Fibroblast of mammary gland (primary cell): ENCODE results near the gene FILIP1L.

Experiments used
- DNase-seq: peaks from one replicate; pipeline ENCODE4 v3.0.0-alpha.2; 2010; ENCODE audit warnings: low read depth
- H3K4me3 ChIP-seq: 2 replicates; pipeline ENCODE4 v1.5.1; 2011; ENCODE audit warnings: low read depth, mild to moderate bottlenecking, low read length, moderate library complexity; ENCODE audit not compliant: control insufficient read depth
- TF ChIP-seq, protein P1 (sequence below): conservative IDR thresholded peaks from 2 replicates; pipeline ENCODE4 v1.5.1; 2011; ENCODE audit warnings: low read depth, low read length, inconsistent platforms; ENCODE audit not compliant: control insufficient read depth, insufficient read depth

The FILIP1L gene

DNA sequence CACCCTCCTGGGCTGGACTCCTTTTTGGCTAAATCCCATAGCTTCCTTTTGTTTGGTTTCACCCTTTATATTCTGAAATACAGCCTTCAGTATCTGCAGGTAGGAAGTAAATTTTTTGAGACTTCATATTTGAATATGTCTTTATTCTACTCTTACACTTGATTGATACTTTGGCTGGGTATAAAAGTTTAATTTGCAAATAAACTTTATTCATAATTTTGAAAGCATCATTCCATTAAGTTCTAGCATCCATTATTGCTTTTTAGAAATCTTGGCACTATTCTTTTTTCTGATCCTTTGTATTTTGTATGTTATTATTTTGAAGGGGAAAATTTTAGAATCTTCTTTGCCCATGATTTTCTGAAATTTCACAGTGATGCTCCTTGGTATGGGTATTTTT is 41.3 kb upstream of the FILIP1L start:
- H3K4me3 ChIP-seq: no peak overlapping the region
- TF ChIP-seq, protein P1, sequence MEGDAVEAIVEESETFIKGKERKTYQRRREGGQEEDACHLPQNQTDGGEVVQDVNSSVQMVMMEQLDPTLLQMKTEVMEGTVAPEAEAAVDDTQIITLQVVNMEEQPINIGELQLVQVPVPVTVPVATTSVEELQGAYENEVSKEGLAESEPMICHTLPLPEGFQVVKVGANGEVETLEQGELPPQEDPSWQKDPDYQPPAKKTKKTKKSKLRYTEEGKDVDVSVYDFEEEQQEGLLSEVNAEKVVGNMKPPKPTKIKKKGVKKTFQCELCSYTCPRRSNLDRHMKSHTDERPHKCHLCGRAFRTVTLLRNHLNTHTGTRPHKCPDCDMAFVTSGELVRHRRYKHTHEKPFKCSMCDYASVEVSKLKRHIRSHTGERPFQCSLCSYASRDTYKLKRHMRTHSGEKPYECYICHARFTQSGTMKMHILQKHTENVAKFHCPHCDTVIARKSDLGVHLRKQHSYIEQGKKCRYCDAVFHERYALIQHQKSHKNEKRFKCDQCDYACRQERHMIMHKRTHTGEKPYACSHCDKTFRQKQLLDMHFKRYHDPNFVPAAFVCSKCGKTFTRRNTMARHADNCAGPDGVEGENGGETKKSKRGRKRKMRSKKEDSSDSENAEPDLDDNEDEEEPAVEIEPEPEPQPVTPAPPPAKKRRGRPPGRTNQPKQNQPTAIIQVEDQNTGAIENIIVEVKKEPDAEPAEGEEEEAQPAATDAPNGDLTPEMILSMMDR: no peak
- no peak for DNase-seq

DNA sequence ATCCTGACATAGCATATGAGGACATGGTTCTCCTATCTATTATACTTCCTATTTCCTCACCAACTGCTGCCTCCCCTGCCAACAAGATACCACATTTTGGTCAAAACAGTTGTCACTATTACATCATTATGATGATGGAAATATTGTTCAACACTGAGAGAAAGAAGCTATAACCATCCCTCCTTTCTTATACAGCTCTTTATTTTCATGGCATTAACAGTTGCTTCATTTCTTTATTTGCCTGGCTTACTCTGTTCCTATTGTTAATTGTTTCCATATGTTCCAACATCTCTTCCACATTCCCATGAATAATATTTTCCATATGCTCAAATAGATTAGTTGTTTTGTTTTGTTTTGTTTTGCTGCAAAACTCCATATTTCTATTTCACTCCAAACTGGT is 40.8 kb upstream of the FILIP1L start:
- no peak overlapping the region for H3K4me3 ChIP-seq
- TF ChIP-seq, protein P1: no peak
- peak; percentile 83 for DNase-seq

DNA sequence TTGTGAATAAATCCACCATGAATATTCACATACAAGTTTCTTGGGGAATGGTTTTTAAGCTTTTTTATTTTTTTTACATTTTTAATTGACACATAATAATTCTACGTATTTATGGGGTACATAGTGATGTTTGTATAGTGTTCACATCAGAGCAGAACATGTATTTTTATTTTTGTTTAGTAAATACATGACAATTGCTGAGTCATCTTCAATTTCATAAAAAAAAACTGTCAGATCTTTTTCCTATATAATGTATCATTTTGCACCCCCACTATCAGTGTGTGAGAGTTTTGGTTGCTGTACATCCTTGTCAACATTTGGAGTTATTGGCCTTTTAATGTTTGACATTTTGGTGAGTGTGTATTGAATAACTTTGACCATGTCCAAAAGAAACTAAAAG is 39.9 kb upstream of the FILIP1L start:
- no peak for DNase-seq
- TF ChIP-seq, protein P1: no peak

DNA sequence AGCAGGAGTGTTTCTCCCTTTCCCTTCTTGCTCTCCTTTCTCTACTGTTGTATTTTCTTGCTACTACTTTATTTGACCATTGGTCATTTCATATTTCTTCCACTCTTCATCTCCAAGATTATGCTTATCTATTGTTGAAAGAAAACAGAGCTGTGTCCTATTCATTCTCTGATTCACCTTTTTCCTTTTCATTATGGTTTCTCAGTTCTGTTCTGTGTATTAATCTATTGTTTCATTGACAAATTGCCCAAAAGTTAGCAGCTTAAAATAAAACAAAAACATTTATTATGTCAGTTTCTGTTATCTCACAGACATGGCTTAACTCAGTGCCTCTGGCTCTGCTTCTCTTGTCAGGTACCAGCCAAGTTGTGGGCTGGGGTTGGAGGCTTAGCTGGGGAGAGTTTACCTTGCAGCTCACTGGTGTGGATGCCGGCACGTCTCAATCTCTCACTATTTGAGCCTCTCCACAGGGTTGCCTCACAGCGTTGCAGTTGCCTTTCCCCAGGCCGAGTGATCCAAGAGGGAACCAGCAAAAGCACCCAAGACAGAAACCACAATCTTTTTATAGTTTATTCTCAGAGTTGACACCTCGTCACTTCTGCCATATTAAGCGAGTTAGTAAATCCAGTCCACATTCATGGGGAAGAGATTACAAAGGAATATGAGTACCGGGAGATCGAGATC is 36.9 kb upstream of the FILIP1L start:
- TF ChIP-seq, protein P1: no peak
- H3K4me3 ChIP-seq: no peak overlapping the region
- DNase-seq: no peak

More for the DNA sequence above, 39.9 kb upstream of the FILIP1L start:
- no peak overlapping the region for H3K4me3 ChIP-seq

DNA sequence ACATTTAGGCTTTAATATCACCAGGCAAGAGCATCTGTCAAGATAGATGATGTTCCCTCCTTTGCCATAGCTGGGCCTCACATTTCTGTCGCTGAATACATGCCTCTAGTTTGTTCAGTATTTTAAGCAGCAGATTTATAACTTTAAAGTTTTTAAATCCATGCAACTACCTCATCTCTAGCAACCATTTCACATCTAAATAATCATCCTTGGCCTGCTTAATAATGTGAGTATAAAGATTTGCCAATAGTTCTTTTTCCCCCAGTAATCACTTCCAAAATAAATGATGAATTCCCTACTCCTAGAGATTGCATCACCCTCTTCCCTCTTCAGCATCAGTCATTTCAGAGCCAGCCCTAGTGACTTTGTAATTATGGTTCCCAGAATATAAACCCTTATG is 36.2 kb upstream of the FILIP1L start:
- no peak overlapping the region for H3K4me3 ChIP-seq
- TF ChIP-seq, protein P1: no peak
- DNase-seq: peak; percentile 74

DNA sequence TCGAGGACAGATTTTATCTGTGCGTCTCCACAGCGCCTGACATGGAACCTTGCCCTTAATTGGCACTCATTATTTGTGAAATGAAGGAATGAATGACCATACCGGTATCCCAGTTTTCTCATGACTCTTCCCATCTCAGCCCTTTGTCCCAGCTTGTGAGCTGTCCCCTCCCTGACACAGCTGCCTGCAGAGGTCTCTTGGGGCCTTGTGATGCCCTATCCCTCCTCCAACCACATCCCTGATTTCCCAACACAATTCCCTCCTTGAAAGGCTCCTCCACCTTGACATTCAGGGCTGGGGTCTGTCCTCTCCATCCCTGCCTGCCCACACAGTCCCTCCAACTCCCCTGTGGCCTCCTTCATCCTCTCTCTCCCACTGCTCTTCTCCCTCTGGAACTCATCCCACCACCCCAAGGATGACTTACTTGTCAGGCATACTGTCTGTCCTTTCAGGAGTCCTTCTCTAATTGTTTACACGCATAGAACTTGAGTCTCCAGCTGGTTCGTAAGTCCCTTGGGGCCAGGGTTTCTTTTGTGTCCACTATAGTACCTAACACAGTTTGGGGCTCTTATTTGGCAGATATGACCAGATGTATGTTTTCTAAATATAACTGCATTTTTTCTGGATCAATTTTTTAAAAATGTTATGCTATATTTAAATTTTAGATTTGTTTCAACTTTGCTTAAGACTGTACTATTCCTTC is 35.6 kb upstream of the FILIP1L start:
- TF ChIP-seq, protein P1: no peak
- no peak overlapping the region for H3K4me3 ChIP-seq
- DNase-seq: peak; percentile 25
